Glomerular endothelial cell (primary cell): Measurements from ENCODE around the gene TRMT11. TPM values are rescaled to one million over a fixed set of nuclear protein-coding genes. Genes with fewer than 3 reads are reported as not detected.

ENCODE experiments used
- DNase-seq: peaks from one replicate; pipeline ENCODE4 v3.0.0-alpha.2; 2011; ENCODE audit warnings: low read depth, low spot score; ENCODE audit errors: extremely low read depth
- total RNA-seq: library from RNA; depleted of rRNA; stranded (reverse); fragments of >200 nt; gene quantifications from 2 replicates; pipeline ENCODE4 v1.2.3, GENCODE V29; 2015

Gene TRMT11
- total RNA-seq, 1 donor from 2014 or later, result 10.3 TPM

DNA sequence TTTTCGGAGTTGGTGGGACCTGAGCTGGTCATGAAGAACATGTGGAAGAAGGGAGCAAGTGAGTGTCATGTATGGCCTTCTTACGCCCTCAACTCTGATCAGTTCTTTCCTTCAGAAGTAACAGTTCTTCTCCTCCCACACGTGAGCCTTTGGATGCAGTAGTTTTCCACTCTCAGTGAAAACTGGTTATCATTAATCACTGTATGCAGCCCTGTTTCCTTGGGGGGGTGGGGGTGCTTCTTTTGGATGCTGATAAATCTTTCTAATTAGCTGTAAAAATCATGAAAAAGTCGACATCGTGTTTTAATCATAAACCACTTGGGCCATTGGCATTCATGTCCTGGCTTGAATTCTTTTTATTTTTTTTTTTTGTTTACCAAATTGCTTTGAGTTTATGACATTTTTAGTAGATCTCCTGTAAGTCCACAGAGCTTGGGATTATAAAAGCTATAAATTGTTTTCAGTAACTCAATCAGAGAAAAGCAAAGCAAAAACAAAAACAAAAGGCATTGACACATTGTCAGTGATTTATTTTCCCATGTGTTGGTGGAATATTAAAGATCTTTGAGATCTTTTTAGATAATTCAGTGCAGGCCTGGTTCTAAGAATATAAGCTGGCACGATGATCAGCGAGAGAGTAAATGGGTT is 84.8 kb downstream of the TRMT11 start:
- no peak for DNase-seq

DNA sequence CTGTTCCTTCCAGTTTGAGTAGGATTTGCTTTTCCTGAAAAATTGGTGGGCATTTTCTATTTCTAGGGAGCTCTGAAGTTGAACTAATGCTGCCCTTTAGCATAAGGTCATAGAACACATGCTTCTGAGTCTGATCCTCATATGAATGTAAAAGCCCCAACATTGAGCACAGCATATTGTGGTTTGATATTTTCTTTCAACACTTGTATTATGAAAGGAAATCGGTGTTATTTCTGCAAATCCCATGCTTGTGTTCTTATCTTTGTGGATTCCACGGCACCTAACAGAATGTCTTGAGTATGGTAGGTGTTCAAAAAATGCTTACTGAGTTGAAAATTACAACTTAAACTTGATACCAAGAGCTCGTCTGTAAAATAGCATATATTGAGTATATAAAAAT is 85.8 kb downstream of the TRMT11 start:
- DNase-seq, result no peak

DNA sequence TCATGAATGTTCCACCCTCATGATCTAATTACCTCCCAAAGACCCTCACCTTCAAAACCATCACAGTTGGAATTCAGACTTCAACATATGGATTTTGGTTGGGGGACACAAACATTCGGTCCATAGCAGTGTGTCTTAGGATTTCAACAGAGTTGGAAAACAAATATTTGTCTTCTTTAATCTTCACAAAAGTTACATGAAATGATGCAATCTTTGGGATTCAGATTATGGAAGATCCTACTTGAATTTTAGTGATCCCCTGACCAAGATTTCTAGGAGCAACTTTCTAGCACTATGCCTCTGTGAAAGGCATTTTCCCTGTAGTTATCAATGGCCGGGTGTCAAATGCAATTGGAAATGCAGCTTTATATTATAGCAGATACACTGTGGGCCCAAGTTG is 86.5 kb downstream of the TRMT11 start:
- no peak for DNase-seq

DNA sequence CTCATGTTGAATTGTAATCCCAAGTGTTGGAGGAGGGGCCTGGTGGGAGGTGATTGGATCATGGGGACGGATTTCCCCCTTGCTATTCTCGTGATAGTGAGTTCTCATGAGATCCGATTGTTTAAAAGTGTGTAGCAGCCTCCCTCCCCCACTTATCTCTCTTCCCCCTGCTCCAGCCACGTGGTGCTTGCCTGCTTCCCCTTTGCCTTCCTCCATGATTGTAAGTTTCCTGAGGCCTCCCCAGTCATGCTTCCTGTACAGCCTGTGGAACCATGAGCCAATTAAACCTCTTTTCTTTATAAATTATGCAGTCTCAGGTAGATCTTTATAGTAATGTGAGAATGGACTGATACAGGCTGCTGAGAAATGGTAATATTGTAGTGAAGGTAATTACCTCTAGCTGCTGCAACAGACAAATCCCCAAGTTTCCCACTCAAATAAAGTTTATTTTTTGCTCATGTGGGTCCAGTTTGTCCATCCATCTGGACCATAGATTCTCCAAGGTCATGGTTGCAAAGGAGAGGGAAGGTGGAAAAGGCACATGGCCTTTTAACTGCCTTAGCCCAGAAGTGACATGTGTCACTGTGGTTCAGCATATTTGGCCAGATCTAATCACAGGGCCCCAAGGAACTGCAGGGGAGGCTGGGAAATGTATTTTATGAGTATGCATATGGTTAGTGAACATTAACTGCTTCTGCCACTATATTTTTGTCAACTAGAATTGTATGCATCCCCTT is 89.2 kb downstream of the TRMT11 start:
- no peak for DNase-seq

DNA sequence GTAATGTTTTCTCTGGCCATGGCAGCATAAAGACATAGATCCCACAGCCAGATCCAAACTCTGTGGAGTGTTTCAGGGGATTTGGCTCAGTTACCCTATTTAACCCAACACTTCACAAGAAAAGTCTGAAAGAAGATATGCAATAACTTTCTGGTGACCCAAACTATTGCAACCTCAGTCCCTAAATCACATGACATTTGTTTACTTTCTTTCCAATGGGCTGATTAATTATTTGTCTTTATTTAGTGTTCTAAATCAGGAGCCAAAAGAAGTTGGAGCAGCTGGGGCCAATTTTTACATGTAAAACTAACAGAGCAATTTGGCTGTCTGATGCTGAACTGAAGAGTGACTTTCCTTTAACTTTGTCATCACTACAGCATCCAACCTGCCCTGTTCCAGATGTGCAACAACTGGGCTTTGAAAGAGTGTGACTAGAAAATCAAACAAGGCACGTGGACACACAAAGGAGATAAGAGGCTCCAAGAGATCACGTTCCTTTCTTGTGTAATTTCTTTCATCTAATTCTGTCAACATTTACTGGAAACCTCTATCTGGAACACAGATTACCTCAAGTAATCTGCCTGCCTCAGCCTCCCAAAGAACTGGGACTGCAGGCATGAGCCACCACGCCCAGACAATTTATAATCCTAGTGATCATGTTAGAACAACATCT is 90.8 kb downstream of the TRMT11 start:
- no peak for DNase-seq

DNA sequence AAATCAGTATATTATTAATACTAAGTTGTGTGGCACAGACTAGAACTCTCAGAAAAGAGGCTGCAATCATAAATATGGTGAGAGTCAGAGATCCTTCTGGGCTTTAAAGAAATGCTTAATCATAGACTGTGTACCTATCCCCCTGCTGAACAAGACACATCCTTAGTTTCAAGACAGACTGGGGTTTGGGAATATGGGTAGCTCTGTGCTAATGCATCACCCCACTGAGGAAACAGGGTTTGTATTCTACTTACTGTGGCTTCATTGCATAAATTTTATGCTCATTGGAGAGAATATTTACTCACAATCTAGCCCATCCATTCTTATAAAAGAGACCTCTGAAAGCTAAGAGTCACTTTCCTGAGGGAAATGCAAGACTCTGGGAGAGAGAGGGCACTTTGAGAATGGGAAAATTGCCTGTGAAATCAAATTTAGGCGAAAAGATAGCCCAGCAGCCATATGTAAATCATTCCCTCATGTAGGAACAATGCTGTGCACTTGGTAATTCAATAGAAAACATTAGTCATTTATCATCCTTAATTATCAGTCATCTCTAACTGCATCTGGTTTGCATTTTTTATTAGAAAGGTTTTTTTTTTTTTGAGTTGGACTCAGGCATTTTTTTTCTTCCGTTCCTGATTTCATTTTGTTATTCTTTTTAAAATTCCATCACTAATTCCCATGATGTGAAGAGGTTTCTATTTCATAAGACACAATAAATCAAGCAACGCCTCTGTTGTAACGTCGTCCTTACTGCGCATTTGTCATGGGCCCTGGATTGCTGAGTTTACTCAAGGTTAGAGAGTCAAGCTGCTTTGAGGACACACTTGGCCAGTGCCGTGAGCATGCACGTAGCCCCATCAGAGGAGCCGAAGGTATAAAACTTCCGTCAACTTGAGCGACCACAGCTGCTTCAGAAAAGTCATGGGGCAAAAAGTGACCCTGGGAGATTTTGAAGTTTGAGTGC is 91.8 kb downstream of the TRMT11 start:
- DNase-seq, result no peak

DNA sequence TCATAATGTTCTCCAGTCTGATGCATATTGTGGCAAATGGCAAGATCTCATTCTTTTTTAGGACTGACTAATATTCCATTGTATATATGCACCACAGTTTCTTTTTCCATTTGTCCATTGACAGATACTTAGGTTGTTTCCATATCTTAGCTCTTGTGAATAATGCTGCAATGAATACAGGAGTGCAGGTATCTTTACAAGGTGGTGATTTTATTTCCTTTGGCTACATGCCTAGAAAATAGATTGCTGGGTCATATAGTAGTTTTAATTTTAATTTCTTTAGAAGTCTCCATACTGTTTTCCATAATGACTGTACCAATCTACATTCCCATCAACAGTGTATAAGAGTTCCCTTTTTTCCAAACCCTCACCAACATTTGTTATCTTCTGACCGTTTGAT is 97.5 kb downstream of the TRMT11 start:
- DNase-seq, result no peak

DNA sequence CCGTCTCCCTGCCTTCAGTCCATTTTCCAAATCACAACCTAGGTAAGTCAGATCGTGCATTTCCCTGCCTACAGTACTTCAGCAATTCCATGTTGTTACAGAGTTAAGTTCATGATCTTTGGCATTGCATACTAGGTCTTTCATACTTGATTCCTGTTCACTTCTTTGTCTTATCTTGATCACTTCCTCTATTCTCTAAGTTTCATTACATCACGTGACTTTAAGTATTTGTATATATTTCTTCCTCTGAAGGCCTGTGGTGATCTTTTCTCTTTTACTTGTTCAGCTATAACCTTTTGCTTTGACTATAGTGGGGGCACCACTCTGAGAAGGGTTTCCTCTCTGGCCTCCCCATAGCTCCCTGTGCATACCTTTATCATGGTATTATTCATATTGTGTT is 100.2 kb downstream of the TRMT11 start:
- no peak for DNase-seq

Other genes with a start within 250 kb of the TRMT11 start
- gene HEY2, start 236.9 kb upstream of the TRMT11 start, total RNA-seq, result 0.34 and 1.7 TPM in 2 replicates
- 33.1 and 66.8 TPM in 2 replicates for gene NCOA7, start 195.6 kb upstream of the TRMT11 start, total RNA-seq
- 11.8 and 16.4 TPM in 2 replicates for gene HINT3, start 29.8 kb upstream of the TRMT11 start, total RNA-seq